T47D (cell line): ENCODE data around the gene THNSL1.

Source experiments
- DNase-seq, 2 experiments: peaks; one replicate each; pipeline versions ENCODE4 v3.0.0 to v3.0.0-alpha.2; 2011 to 2012; ENCODE audit warnings: low read depth in 1 of 2, low spot score in 1 of 2
- JUND ChIP-seq: IDR thresholded peaks from 2 replicates; pipeline ENCODE4 v1.6.1; 2012; ENCODE audit warnings: low read depth
- in situ Hi-C: cut with HindIII; loops from 2 replicates; pipeline ENCODE4 v1.10.0; 2016; ENCODE audit warnings: low sequenced_read_pairs, low pct_unique_long_range_greater_than_20kb

THNSL1 gene

GRCh38 chr10:25050402-25050801, 34.0 kb downstream of the THNSL1 start:
- in situ Hi-C loops = no loop called here
- TF ChIP-seq JUND = no peak
- no peak for DNase-seq

GRCh38 chr10:25052012-25052411, 35.6 kb downstream of the THNSL1 start:
- DNase-seq = no peak
- in situ Hi-C loops = no loop called here
- TF ChIP-seq JUND = no peak

- in situ Hi-C loops = no loop called here
- TF ChIP-seq JUND = no peak
- no peak for DNase-seq
Measured at GRCh38 chr10:25056726-25057125, 40.3 kb downstream of the THNSL1 start.

GRCh38 chr10:25057886-25058285, 41.5 kb downstream of the THNSL1 start:
- TF ChIP-seq JUND = no peak
- no peak for DNase-seq
- in situ Hi-C loops = no loop called here

- in situ Hi-C loops = no loop called here
- no peak for TF ChIP-seq JUND
- DNase-seq = peak; percentile 11 to 45
Measured at GRCh38 chr10:25059990-25060389, 43.6 kb downstream of the THNSL1 start.

GRCh38 chr10:25061125-25061524, 44.7 kb downstream of the THNSL1 start:
- TF ChIP-seq JUND = no peak
- in situ Hi-C loops = no loop called here

GRCh38 chr10:25061711-25062449, 45.5 kb downstream of the THNSL1 start:
- no peak for TF ChIP-seq JUND
- DNase-seq = no peak
- in situ Hi-C loops = no loop called here

More at GRCh38 chr10:25061125-25061524, 44.7 kb downstream of the THNSL1 start:
- DNase-seq = no peak

- in situ Hi-C loops = no loop called here
- no peak for TF ChIP-seq JUND
- DNase-seq = no peak
Measured at GRCh38 chr10:25063157-25063556, 46.7 kb downstream of the THNSL1 start.

- in situ Hi-C loops = no loop called here
- no peak for DNase-seq
- no peak for TF ChIP-seq JUND
Measured at GRCh38 chr10:25063644-25064043, 47.2 kb downstream of the THNSL1 start.

- TF ChIP-seq JUND = no peak
- in situ Hi-C loops = no loop called here
- DNase-seq = no peak
Measured at GRCh38 chr10:25064401-25064800, 48.0 kb downstream of the THNSL1 start.

- no peak for DNase-seq
- TF ChIP-seq JUND = no peak
- in situ Hi-C loops = no loop called here
Measured at GRCh38 chr10:25065761-25066476, 49.5 kb downstream of the THNSL1 start.

- in situ Hi-C loops = no loop called here
- TF ChIP-seq JUND = no peak
- no peak for DNase-seq
Measured at GRCh38 chr10:25068152-25069058, 52.0 kb downstream of the THNSL1 start.

- no peak for TF ChIP-seq JUND
- no peak for DNase-seq
- in situ Hi-C loops = no loop called here
Measured at GRCh38 chr10:25071227-25071626, 54.8 kb downstream of the THNSL1 start.
